Head of caudate nucleus (tissue), 42 donors: Measurements from ENCODE around the gene ADCY7.
A peak's percentile ranks its signal among the peaks of the same experiment; 100 is the strongest.

Experiments
- DNase-seq, 42 donors: peaks; one replicate each; pipeline versions ENCODE4 v3.0.0 to v3.0.0-alpha.2; 2020 to 2021; ENCODE audit warnings: mixed read lengths in 7 of 42
- intact Hi-C: fragments of 100-400 bp; cut with DNase I; formaldehyde crosslinking; loops from one replicate; pipeline ENCODE4 v1.15.0; 2022

Gene ADCY7

GRCh38 chr16:50316102-50316847, 49.9 kb downstream of the ADCY7 start:
- intact Hi-C loops, result no loop called here

GRCh38 chr16:50316848-50317630, 50.7 kb downstream of the ADCY7 start:
- intact Hi-C loops, result no loop called here
- peak in 9 of 42 donors; percentile 0 to 37 (median 15) for DNase-seq

More at GRCh38 chr16:50316102-50316847, 49.9 kb downstream of the ADCY7 start:
- peak; percentile 14 to 88 (median 64) for DNase-seq

- peak in 3 of 42 donors; percentile 6 to 26 (median 18) for DNase-seq
- intact Hi-C loops, result no loop called here
These were observed 52.6 kb downstream of the ADCY7 start for GRCh38 chr16:50318796-50319578.

- intact Hi-C loops, result no loop called here
- DNase-seq, result no peak
These were observed 54.0 kb downstream of the ADCY7 start for GRCh38 chr16:50320310-50320709.

GRCh38 chr16:50322333-50322732, 56.0 kb downstream of the ADCY7 start:
- intact Hi-C loops, result no loop called here

GRCh38 chr16:50323335-50324011, 57.1 kb downstream of the ADCY7 start:
- DNase-seq, result peak in 3 of 42 donors; percentile 32 to 63 (median 40)
- intact Hi-C loops, result no loop called here

More at GRCh38 chr16:50322333-50322732, 56.0 kb downstream of the ADCY7 start:
- no peak for DNase-seq

GRCh38 chr16:50324345-50324744, 58.0 kb downstream of the ADCY7 start:
- intact Hi-C loops, result no loop called here
- DNase-seq, result no peak

- intact Hi-C loops, result no loop called here
- DNase-seq, result no peak
These were observed 59.9 kb downstream of the ADCY7 start for GRCh38 chr16:50326264-50326663.

GRCh38 chr16:50326835-50327465, 60.6 kb downstream of the ADCY7 start:
- intact Hi-C loops, result no loop called here
- DNase-seq, result peak in 2 of 42 donors; percentile 29 to 48

GRCh38 chr16:50329446-50330189, 63.3 kb downstream of the ADCY7 start:
- peak in 5 of 42 donors; percentile 11 to 49 (median 45) for DNase-seq
- intact Hi-C loops, result no loop called here

- no peak for DNase-seq
- intact Hi-C loops, result no loop called here
These were observed 65.2 kb downstream of the ADCY7 start for GRCh38 chr16:50331570-50331969.

GRCh38 chr16:50332599-50332998, 66.2 kb downstream of the ADCY7 start:
- DNase-seq, result no peak
- intact Hi-C loops, result no loop called here

- intact Hi-C loops, result no loop called here
- no peak for DNase-seq
These were observed 68.0 kb downstream of the ADCY7 start for GRCh38 chr16:50334106-50334975.

- intact Hi-C loops, result no loop called here
- DNase-seq, result no peak
These were observed 69.0 kb downstream of the ADCY7 start for GRCh38 chr16:50335196-50335958.

GRCh38 chr16:50336884-50337283, 70.5 kb downstream of the ADCY7 start:
- intact Hi-C loops, result no loop called here
- DNase-seq, result no peak
